ENCODE results near the gene NTM.

Gene NTM

DNA sequence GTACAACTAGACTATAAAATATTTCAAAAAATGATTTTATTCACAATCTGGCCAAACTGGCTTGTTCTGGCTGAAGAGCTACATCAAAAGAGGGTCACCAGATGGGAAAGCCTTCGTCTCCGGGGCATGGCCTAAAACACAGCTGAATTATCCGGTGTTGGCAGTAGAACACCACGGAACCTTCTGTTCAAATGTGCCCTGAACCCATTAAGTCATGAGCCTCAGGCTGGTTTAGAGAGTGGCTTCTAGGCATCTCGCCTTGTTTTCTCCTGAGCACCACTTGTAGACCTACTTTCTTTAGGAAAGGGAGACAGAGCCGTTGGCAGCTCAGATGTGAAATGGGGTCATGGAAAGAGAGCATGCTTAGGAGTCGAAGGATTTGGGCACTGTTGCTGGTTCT is 890.2 kb downstream of the NTM start:
- no peak for DNase-seq (ENCODE audit: low spot score)

DNA sequence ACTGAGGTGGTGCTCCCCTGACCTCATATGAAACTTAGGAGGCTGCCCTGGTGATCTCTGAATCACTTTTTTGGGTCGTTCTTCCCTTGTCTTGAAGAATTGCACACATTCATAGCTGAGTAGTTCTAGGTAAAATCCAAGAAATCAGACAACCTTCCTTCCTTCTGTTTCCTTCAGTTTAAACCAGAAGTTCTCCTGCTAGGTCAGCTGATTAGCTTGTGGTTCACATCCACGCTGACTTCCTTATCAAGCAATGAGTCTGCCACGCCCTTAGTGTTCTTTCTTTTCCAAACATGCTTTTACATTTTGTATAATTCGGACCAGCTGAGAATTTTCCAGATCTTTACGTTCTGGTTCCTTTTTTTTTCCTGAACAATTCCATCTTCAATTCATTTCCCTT is 892.8 kb downstream of the NTM start:
- no peak for DNase-seq (ENCODE audit: low spot score)

DNA sequence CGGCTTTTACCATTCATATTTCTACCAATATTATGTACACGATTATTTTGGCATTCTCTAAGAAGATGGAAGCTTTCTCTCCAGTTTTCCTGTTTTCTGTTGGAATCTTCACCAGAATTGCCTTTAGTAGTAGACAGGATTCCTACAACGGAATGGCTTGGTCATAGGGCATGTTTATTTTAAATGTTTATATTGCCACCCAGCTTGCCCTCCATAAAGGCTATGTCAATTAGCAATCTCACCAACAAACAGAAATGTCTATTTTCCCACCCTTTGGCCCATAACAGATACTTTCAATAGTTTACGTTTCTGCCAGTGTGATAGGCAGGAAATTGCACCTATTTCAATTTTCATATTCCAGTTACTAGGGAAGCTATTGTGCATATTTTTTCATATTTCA is 893.5 kb downstream of the NTM start:
- DNase-seq (ENCODE audit: low spot score) = no peak

DNA sequence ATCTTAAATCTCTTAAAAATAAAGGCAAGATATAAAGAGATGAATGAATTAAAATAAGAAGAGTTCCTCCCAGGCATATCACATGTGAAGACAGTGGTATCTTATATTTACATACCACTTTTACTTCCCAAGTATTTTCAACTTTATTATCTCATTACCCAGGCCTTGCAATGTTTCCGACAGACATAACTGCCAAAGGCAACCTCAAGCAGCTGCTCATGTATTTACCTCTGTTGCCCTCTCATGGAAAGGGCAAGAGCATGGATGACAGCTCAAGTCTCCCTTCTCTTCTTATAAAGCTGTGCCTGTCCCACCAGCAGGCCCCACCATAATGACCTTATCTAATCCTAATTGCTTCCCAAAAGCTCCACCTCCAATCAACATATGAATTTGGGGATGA is 894.2 kb downstream of the NTM start:
- no peak for DNase-seq (ENCODE audit: low spot score)

DNA sequence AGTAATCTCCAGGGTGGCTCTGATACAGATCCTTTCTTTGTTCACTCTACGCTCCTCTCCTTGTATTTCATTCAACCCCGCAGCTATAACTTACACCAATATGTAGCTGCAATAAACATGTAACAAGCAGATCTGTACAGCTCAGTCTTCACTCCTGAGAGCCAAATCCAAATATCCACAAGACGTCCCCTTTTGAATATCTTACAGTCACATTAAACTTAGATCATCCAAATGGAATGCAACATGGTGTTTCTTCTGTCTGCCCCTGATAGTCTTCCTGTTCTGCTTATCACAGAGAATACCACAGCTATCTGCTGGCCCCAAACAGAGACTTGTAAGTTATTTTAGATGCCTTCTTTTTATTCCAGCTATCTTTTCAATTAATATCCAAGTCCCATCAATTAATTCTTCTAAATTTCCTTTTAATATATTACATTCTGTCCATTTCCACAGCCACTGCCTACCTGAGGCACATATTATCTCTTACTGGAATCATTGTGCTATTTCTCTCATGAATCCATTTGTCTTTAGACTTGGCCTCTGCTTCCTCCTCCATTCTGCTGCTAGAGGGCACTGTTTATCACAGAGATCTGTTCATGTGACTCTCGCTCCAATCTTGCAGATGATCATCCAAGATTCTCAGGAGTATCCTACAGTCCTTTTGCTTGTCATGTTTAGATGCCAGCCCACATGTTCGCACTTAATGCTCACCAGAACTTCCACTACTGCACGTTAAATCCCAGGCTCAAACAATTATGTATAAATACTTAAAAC is 908.6 kb downstream of the NTM start:
- DNase-seq (ENCODE audit: low spot score) = peak; percentile 24

DNA sequence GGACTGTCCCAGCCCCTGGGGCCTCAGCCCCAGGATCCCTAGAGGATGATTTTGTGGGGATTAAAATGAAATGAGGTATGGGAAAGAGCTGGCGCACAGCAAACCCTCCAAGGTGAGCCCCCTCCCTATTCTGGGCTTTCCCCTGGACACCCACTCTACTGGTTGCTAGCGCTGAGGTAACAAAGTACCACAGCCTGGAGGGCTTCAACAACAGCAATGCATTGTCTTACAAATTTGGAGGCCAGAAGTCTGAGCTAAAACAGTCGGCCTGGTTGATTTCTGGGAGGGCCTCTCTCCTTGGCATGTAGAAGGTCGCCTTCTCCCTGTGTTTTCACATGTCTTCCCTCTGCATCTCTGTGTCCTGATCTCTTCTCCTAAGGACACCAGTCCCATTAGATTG is 913.6 kb downstream of the NTM start:
- DNase-seq (ENCODE audit: low spot score) = no peak

DNA sequence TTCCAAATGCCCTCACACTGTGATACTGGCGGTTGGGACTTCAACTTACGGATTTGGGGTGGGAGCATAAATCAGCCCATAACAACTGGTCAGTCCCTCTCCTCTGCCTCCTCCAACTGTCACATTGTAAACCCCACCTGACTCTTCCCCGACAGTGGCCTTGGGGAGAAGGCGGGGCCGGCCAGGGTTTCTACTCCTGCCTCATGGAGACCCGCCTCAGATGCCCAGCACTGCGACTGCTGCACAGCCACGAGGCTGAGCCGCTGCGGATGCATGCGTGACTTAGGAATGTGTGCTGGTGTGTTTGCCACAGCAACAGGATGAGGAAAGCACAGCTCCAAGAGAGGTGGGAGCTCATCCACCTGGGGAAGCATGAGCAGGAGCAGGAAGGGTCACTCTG is 914.2 kb downstream of the NTM start:
- DNase-seq (ENCODE audit: low spot score) = no peak

DNA sequence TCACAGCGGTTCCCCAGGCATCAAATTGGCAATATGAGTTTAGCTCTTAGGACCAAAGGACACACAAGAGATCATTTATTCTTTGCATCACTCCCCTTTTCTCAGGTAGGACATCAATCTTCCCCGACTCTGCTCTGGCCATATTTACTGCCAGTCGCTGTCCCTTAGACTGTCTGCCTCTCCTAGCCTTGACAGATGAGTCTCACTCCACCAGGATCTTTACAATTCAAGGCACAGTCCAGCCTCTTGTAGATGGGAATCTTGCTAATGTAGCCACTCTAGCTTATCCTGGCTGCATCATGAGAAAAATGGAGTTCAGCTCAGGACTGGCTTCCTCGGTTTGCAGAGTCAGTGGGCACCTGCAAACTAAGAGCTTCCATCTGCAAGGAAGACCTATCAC is 915.2 kb downstream of the NTM start:
- no peak for DNase-seq (ENCODE audit: low spot score)

DNA sequence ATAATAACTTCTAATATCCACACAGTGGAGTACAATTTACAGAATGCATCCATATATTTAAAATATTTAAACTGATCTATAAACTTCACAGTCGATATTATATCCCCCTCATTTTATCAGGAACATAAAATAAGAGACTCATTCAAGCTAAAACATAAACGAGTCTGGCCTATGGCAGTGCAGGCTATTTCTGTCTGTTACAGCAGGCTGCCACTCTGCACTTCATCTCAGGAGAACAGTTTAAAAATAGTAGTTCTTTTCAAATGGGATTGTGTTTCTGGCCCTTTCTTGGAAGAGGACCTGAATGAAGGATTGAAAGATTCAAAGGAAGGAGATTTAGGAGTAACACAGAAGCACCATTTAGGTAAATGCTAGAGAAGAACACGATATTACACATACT is 915.7 kb downstream of the NTM start:
- DNase-seq (ENCODE audit: low spot score) = no peak

DNA sequence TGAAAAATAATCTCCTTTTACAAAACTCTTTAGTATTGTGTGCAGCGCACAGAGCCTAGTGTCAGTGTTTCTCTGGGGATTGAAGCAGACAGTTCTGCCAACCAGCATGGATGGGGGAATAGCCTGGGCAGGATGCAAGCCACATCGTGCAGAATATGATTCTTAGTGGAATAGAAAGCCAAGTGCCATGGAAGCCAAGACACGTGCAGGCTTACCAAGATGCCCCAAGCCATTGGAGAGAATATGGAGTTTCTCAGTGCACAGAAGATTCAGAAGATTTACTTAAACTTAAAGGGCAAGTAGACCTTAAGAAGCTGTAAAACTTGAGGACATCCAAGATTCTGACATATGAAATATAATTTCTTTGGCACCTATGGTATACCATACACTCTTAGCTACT is 917.6 kb downstream of the NTM start:
- no peak for DNase-seq (ENCODE audit: low spot score)

DNA sequence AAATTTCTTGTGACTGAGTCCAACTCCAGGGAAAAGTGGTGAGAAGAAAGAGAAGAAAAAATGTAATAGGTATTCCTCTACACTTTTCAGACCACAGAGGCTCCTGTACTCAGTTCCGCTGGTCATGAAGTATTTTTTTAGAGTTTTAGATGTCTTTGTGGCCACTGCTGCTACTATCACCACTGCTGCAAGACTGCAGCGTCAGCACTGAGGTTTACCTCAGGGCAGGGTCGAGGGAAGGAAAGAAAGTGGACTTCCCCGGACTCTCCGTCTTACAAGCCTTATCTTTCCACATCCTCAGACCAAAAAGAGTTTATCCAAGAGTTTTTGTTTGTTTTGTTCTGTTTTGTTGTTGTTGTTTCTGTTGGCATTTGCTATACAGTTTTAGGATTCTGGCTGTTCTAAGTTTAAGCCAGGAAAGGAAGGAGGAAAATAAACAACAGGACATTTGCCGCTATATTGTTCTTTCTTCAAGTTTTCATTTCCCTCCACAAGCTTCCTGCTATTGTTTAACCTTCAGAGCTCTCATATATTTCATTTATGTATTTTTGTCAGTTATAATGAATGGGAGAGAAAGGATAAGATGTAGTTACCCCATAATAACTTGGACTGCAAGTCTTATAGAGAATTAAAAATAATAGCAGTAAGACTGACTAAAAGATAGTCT is 919.3 kb downstream of the NTM start:
- no peak for DNase-seq (ENCODE audit: low spot score)

DNA sequence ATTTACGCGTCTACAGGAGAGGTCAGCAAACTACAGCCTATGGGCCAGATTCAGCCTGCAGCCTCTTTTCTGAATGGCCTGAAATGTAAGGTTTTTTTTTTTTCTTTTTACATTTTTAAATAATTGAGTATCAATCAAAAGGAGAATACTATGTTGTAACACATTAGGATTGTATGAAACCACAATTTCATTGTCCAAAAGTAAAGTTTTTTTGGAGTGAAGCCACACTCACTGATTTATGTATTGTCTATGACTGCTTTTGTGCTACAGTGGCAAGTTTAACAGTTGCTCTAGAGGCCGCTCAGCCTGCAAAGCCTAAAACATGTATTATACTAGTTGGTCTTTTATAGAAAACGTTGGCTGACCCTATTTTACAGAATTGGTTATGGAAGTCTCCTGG is 923.2 kb downstream of the NTM start:
- no peak for DNase-seq (ENCODE audit: low spot score)

DNA sequence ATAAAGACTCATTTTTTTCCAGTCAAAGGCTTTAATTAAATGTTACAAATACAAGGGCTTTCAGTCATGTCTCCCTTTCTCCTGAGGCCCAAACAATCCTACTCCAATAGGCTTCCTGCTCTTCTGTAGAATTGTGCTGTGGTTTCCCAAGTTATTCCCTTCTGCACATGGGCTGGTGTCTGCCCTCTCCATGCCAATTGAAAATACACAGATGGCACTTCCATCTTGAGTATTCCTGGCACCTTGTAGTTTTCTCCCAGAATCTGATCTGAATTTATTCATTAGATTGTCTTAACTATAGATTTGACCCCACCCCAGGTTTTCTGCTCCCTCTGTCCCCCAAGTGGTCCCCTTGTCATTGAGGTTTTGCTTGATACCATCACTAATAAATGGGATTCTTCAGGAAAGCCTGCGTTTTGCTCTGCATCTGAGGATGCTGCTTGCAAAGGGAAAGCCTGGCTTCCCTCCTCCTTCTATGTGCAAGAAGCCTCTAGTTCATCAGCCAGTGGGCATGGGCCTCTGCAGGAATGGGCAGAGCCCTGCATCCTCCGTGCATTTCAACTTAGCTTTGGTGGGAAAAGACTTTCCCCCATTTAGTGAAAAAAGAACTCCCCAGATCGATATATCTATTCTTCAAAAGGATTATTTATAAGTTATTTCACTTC is 926.7 kb downstream of the NTM start:
- DNase-seq (ENCODE audit: low spot score) = no peak

DNA sequence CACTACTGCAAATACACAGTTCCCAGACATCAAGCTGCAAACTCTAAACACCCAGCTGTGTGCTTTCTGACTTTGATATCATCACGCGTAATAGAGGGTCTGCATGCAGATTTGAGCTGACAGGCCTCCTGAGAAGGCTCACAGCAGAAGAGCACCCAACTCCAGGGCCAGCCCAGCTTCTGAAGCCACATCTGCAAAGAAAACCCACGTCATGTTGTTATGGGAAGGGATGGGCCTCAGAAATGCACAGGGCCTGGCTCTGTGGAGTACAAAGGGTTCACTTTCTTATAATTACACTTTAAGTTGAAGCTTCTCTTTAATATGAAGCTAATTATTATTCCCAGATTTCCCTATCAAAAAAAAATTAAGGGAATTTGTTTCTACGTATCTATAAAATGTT is 927.9 kb downstream of the NTM start:
- DNase-seq (ENCODE audit: low spot score) = no peak

DNA sequence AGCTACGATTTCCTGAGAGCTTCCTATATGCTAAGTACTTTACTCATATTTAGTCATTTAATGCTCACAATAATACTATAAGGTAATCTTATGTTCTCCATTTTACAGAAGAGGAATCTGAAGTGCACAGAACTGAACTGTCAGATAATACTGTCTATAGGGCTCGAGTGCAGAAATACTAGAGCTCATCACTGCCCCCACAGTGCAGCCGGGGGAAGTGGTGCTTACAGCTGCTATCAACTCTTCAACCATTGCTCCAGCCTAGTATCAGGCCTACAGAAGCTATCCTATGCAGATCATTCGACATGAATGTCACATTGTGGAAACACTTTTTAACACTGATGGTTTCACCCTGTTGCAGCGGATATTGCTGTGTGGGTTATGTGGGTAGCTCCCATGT is 929.9 kb downstream of the NTM start:
- no peak for DNase-seq (ENCODE audit: low spot score)

DNA sequence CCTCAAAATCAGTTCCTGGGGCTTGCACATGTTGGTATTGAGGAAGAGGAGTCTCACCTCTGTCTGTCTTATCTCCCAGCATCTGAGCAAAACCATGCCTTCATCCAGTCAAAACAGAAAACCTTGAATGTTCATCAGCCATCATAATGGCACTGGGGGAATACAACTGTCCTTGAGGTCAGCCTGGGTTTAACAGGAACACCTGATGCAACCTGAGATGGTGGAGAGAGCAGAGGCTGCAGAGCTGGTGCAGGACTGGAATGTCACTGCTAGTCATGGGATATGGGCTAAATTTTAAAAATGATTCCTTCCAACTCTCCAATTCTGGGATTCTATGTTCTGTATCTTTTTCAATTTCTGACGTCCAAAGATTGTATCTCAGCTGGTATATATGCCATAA is 931.0 kb downstream of the NTM start:
- no peak for DNase-seq (ENCODE audit: low spot score)

DNA sequence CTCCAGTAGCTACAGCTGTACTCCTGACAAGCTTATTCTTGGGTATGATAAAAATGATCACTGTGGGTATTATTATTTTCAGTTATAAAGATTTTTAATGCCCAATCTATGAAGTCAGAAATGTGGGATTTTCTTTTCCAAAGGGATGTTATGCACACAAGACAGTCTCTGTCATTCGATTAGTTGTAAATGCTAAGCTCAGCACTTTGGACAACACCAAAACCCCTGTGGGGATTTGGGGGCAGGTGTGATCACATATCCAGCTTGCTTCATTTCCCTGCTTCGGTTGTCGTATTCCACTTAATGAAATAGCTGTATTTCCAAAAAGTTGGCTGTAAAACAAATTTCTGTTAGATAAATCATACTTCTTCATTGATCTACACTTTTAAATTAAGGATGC is 931.5 kb downstream of the NTM start:
- no peak for DNase-seq (ENCODE audit: low spot score)

DNA sequence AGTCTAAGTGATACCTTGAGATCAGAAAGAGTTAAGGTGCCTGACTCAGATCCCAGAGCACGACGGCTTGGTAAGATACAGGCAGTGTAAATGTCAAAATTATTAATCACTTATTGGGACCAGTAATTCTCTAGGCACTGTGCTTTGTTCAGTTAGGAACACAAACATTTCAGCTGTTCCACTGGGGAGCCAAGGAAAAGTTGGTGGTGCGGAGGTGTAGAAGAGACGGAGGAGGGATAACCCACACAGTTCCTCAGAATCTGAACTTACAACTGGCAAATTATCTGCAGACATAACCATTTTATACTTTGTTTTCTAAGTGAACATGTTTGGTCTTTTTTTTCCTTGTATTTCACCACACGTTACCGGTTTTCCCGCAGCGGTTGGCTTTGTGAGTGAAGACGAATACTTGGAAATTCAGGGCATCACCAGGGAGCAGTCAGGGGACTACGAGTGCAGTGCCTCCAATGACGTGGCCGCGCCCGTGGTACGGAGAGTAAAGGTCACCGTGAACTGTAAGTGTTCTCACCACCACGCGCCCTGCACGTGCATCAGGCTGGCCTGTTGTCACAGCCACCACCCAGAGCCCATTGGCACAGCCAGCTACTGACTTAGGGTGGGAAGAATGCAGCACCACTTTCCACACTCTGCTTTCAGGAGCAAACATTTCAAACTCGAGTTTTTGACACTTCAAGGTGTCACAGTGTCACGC is 937.0 kb downstream of the NTM start:
- no peak for DNase-seq (ENCODE audit: low spot score)

DNA sequence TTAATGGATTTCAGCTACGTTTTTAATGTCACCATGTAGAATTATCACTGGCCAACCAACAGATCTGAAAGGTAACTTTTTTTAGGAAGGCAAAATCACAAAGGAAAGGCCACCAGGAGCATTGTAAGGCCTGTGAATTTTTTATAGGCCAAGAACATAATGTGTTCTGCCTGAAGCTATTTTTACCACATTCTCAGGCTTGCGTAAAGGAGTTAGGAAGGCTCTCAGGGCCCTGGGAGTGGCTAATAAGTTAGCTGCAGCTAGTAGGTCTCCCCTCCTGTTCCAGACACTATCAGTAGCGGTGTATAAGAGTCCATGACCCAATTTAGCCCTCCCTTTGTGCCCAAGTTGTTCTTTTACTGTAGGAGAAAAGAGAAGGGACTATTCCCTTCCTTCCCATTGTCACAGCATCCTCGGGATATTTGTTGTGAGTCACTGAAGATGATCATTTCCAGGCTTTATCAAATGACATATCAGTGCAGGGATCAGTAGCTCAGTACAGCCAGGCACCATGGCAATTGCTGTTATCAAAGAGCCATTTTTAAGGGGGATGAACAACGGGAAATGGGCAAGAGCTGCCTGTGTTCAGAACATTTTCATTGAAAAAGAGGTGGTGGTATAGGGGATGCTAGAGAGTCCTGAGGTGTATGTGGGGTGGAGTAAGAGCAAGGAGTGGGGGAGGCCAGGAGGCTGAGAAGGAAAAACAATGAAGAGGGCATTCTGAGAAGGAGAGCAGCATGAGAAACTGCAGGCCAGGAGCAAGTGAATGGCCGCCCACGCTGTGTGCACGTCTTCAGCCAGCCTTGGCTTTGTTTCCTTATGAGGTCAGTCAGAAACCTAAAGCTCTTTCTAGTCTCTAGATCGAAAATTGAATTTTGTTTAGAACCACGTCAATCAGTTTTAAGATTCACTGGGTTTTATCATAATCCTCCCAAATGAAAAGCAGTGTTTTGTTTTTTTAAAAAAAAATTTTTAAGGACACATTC is 940.3 kb downstream of the NTM start:
- no peak for DNase-seq (ENCODE audit: low spot score)

DNA sequence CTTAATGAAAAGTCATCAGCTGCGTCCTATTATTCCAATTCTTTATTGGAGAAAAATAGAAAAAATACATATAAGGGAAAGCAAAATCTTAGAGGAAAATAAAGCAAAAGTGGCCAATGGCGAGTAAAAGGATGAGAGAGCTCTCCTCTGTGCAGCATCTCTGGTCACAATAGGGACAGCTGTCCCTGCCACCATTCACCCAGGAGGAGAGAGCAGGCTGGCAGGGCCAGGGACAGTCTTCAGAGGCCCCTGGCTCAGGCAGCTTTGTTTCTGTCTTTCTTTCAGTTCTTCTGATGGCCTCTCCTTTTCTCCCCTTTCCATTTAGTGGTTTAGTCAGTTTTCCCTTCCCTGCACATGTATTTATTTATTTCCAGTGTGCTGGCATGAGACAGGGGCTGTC is 941.3 kb downstream of the NTM start:
- DNase-seq (ENCODE audit: low spot score) = no peak

DNA sequence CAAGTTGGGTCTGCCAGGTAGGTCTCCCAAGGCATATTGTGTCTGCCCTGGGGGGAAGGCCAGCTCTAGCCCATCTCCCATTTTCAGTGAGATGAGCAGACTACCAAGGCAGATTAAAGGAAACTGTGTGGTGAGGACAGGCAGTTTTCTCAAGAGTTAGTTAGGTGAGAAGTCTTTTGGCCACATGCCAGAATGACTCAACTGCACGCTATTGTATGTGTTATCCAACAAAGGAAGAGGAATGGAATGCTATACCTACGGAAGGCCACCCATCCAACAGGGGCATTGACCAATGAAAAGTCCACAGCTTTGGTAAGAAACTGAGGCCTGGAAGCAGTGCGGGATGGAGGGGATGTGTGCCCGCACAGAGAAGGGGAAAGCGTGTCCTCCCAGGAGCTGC is 941.7 kb downstream of the NTM start:
- no peak for DNase-seq (ENCODE audit: low spot score)

DNA sequence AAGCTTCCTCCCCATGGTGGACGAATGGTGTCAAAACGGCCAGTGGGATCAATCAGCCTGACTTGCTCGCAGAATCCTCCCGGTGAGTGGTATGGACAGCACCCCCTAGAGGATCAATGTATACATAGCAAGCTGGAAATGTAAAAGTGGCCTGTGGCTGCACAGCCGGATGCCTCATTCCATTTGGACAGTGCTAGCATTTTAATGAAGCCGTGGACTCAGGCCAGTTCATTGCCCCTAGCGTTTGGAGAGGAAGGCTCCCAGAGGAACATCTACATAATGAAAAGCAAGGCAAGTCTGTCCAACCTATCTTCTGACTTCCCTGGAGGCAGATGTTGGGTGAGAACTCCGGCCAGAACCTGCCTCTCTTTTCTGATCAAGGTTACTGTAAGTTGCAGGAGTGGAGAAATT is 942.3 kb downstream of the NTM start:
- peak; percentile 38 for DNase-seq (ENCODE audit: low spot score)

Data from activated CD4-positive, alpha-beta T cell treated with anti-CD3 and anti-CD28 coated beads, Interleukin-2, Interleukin-4, amounts not matched to agents 100 ng/mL and 50 ng/mL, durations not matched to agents 16 hours and 8 hours (primary cell).